Neural progenitor cell (in vitro differentiated cells): ENCODE results near the gene RREB1. TPM values are rescaled to one million over a fixed set of nuclear protein-coding genes. Genes with fewer than 3 reads are reported as not detected.

Experiments used
- DNase-seq: peaks from one replicate; pipeline ENCODE4 v3.0.0-alpha.2; 2016; ENCODE audit warnings: low spot score
- H2AFZ ChIP-seq: fragments of 200-600 bp; sonication (generic); replicated peaks from 2 replicates; pipeline ENCODE4 v1.6.1; 2016; ENCODE audit warnings: antibody characterized with exemption
- H3F3A ChIP-seq: fragments of 200-600 bp; sonication (generic); 2 replicates; pipeline ENCODE4 v1.6.1; 2016; ENCODE audit warnings: antibody characterized with exemption, low read depth
- H3K27ac ChIP-seq: fragments of 200-600 bp; sonication (generic); 2 replicates; pipeline ENCODE4 v1.5.1; 2016; ENCODE audit warnings: mild to moderate bottlenecking
- H3K27me3 ChIP-seq: fragments of 200-600 bp; sonication (generic); 2 replicates; pipeline ENCODE4 v1.6.1; 2016; ENCODE audit warnings: mild to moderate bottlenecking, moderate library complexity
- H3K36me3 ChIP-seq: fragments of 200-600 bp; sonication (generic); 2 replicates; pipeline ENCODE4 v1.5.1; 2016
- H3K4me1 ChIP-seq: fragments of 200-600 bp; sonication (generic); 2 replicates; pipeline ENCODE4 v1.6.1; 2016; ENCODE audit warnings: mixed run types
- H3K4me2 ChIP-seq: fragments of 200-600 bp; sonication (generic); 2 replicates; pipeline ENCODE4 v1.6.1; 2016
- H3K4me3 ChIP-seq: fragments of 200-600 bp; sonication (generic); 2 replicates; pipeline ENCODE4 v1.5.1; 2016
- H3K79me2 ChIP-seq: fragments of 200-600 bp; sonication (generic); 2 replicates; pipeline ENCODE4 v1.6.1; 2016; ENCODE audit warnings: low read depth
- H3K9ac ChIP-seq: fragments of 200-600 bp; sonication (generic); 2 replicates; pipeline ENCODE4 v1.6.1; 2016
- H3K9me3 ChIP-seq: fragments of 200-600 bp; sonication (generic); 2 replicates; pipeline ENCODE4 v1.5.1; 2016; ENCODE audit warnings: low read depth
- H4K20me1 ChIP-seq: fragments of 200-600 bp; sonication (generic); 2 replicates; pipeline ENCODE4 v1.6.1; 2016; ENCODE audit warnings: low read depth
- H3K27ac Mint-ChIP-seq: 3 replicates; pipeline ENCODE4 v1.8.0; 2021; ENCODE audit warnings: mixed read lengths
- H3K27me3 Mint-ChIP-seq: 2 replicates; pipeline ENCODE4 v1.8.0; 2022; ENCODE audit warnings: low read depth, mild to moderate bottlenecking, inconsistent platforms, moderate library complexity, mixed read lengths; ENCODE audit not compliant: insufficient read depth
- H3K36me3 Mint-ChIP-seq: 3 replicates; pipeline ENCODE4 v1.8.0; 2021; ENCODE audit warnings: mixed read lengths
- H3K4me1 Mint-ChIP-seq: 3 replicates; pipeline ENCODE4 v1.8.0; 2021; ENCODE audit warnings: mixed read lengths
- H3K4me3 Mint-ChIP-seq: 3 replicates; pipeline ENCODE4 v1.8.0; 2021; ENCODE audit warnings: mild to moderate bottlenecking, moderate library complexity, mixed read lengths
- H3K9me3 Mint-ChIP-seq: 3 replicates; pipeline ENCODE4 v1.8.0; 2020; ENCODE audit warnings: mixed read lengths
- EZH2 ChIP-seq: fragments of 200-600 bp; sonication (generic); IDR thresholded peaks from 2 replicates; pipeline ENCODE4 v1.6.1; 2017; ENCODE audit warnings: antibody characterized with exemption, mild to moderate bottlenecking, moderate library complexity
- EZH2phosphoT487 ChIP-seq: fragments of 200-600 bp; sonication (generic); IDR thresholded peaks from 2 replicates; pipeline ENCODE4 v1.6.1; 2017; ENCODE audit warnings: antibody characterized with exemption
- total RNA-seq: library from RNA; depleted of rRNA; stranded (reverse); fragments of >200 nt; gene quantifications from 2 replicates; pipeline ENCODE4 v1.2.3, GENCODE V29; 2015; ENCODE audit warnings: low replicate concordance
- TF ChIP-seq, protein P1 (sequence below): fragments of 200-600 bp; sonication (generic); IDR thresholded peaks from 2 replicates; pipeline ENCODE4 v1.5.1; 2017; ENCODE audit warnings: antibody characterized with exemption, mild to moderate bottlenecking

The RREB1 gene
- total RNA-seq, 1 donor from 2014 or later, result 12.1 TPM

DNA sequence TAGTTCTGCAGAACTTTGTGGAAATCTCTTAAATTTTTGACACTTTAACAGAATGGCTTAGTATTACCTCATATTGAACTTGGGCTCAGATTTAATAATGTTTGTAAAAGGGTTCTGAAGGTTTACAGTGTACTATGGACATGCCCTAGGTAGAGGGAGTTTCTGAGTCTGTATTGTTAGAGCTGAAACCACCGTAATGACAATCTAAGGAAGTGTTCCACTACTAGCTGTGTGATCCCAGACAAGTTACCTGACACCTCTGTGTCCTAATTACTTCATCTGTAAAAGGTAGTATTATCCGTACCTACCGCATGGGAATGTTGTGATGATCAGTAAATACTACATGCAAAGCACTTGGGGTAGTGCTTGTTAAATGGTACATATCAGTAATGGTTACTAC lies 86.9 kb downstream of the RREB1 start:
- H3K9me3 Mint-ChIP-seq, result no peaks in the 10 kb centered on the region
- H3K27ac Mint-ChIP-seq, result no peak overlapping the region
- no peaks in the 10 kb centered on the region for H4K20me1 ChIP-seq

DNA sequence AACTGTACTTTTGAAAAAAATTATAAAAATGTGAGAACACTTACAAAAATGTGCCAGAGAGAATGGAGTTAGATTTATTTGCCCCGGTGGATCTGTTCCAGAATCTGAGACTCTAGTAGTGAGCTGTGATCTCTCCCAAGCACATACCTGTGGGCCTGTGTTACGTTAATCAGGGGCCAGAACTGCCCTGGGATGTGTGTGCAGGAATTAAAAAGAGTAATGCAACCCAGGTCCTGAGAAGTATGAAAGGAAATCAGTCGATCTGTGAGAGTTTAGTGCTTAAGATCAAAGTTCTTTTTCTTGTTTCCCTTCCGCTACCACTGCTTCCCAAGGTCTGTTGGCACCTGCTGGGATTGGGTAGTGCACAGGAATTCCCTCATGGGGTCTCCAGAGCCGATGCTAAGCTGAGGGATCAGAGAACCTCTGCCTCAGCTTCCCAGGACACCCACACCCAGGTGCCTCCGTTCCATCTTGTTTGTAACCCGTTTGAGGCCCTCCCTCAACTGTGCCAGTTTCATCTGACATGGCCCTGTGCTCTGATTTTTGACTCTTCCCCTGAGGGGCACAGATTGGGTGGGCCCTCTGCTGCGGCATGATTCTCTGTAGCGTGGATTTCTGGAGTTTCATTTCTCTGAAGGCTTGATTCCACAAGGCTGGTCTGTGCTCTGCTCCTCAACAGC lies 87.7 kb downstream of the RREB1 start:
- H3K9me3 ChIP-seq, result no peaks in the 10 kb centered on the region
- Mint-ChIP-seq H3K4me1 (peaks cover 12% of the 10 kb centered on the region), H3K9me3 (no peaks in the 10 kb centered on the region), H3K36me3 (peaks cover 15% of the 10 kb centered on the region), H3K4me3 (no peak overlapping the region), H3K27me3 (peaks cover 5% of the 10 kb centered on the region), H3K27ac (no peak overlapping the region)
- H3K79me2 ChIP-seq, result no peaks in the 10 kb centered on the region
- H3K9ac ChIP-seq, result no peak overlapping the region
- H3K36me3 ChIP-seq, result no peaks in the 10 kb centered on the region
- no peaks in the 10 kb centered on the region for H3F3A ChIP-seq
- no peak overlapping the region for H3K27ac ChIP-seq
- H3K27me3 ChIP-seq, result no peaks in the 10 kb centered on the region
- no peaks in the 10 kb centered on the region for H4K20me1 ChIP-seq
- peak; percentile 28 for DNase-seq
- TF ChIP-seq, protein P1, sequence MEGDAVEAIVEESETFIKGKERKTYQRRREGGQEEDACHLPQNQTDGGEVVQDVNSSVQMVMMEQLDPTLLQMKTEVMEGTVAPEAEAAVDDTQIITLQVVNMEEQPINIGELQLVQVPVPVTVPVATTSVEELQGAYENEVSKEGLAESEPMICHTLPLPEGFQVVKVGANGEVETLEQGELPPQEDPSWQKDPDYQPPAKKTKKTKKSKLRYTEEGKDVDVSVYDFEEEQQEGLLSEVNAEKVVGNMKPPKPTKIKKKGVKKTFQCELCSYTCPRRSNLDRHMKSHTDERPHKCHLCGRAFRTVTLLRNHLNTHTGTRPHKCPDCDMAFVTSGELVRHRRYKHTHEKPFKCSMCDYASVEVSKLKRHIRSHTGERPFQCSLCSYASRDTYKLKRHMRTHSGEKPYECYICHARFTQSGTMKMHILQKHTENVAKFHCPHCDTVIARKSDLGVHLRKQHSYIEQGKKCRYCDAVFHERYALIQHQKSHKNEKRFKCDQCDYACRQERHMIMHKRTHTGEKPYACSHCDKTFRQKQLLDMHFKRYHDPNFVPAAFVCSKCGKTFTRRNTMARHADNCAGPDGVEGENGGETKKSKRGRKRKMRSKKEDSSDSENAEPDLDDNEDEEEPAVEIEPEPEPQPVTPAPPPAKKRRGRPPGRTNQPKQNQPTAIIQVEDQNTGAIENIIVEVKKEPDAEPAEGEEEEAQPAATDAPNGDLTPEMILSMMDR, result no peak
- TF ChIP-seq EZH2, result no peak
- no peak for TF ChIP-seq EZH2phosphoT487
- no peak overlapping the region for H2AFZ ChIP-seq
- H3K4me2 ChIP-seq, result peak overlapping the region; percentile 23
- peaks cover 9% of the 10 kb centered on the region for H3K4me1 ChIP-seq
- H3K4me3 ChIP-seq, result no peak overlapping the region

More for the DNA sequence above, 86.9 kb downstream of the RREB1 start:
- Mint-ChIP-seq H3K27me3 (peaks cover 4% of the 10 kb centered on the region), H3K36me3 (peaks cover 16% of the 10 kb centered on the region), H3K4me1 (peaks cover 12% of the 10 kb centered on the region), H3K4me3 (no peak overlapping the region)
- no peak overlapping the region for H3K9ac ChIP-seq
- H3K79me2 ChIP-seq, result no peaks in the 10 kb centered on the region
- no peak overlapping the region for H3K4me3 ChIP-seq
- H3K9me3 ChIP-seq, result no peaks in the 10 kb centered on the region
- H3F3A ChIP-seq, result no peaks in the 10 kb centered on the region
- TF ChIP-seq EZH2phosphoT487, result no peak
- TF ChIP-seq, protein P1, result no peak
- H3K27me3 ChIP-seq, result no peaks in the 10 kb centered on the region
- H3K4me2 ChIP-seq, result no peak overlapping the region
- DNase-seq, result no peak
- H3K36me3 ChIP-seq, result no peaks in the 10 kb centered on the region
- H3K27ac ChIP-seq, result no peak overlapping the region
- H2AFZ ChIP-seq, result no peak overlapping the region
- peaks cover 9% of the 10 kb centered on the region for H3K4me1 ChIP-seq

DNA sequence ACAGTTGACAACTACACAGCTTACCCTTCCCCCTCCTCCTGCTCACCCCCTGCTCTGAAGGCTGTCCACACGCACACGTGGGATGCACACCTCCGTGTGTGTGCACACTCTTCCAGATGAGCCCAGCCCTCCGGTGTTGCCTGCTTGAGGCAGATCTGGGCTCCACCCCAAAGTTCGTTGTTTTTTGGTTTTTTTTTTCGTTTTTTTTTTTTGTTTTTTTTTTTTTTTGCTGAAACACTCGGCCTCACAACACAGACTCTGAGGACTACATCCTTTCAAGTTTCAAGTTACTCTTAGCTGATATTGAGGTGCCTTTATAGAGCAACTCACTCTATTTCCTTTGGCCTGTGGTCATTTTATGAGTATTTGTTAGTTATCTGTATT lies 88.2 kb downstream of the RREB1 start:
- H3K9ac ChIP-seq, result no peak overlapping the region
- no peak overlapping the region for H3K4me3 Mint-ChIP-seq
- no peak overlapping the region for H3K4me3 ChIP-seq
- H2AFZ ChIP-seq, result no peak overlapping the region
- peaks cover 5% of the 10 kb centered on the region for H3K27me3 Mint-ChIP-seq
- H3K27me3 ChIP-seq, result no peaks in the 10 kb centered on the region
- H3K27ac Mint-ChIP-seq, result no peak overlapping the region
- H3K9me3 Mint-ChIP-seq, result no peaks in the 10 kb centered on the region
- peaks cover 12% of the 10 kb centered on the region for H3K4me1 Mint-ChIP-seq
- peaks cover 14% of the 10 kb centered on the region for H3K36me3 Mint-ChIP-seq
- no peaks in the 10 kb centered on the region for H3F3A ChIP-seq
- TF ChIP-seq, protein P1, result no peak
- TF ChIP-seq EZH2 (no peak), EZH2phosphoT487 (no peak)
- peaks cover 9% of the 10 kb centered on the region for H3K4me1 ChIP-seq
- no peaks in the 10 kb centered on the region for H4K20me1 ChIP-seq
- DNase-seq, result no peak
- H3K9me3 ChIP-seq, result no peaks in the 10 kb centered on the region
- no peaks in the 10 kb centered on the region for H3K36me3 ChIP-seq
- H3K27ac ChIP-seq, result no peak overlapping the region
- H3K79me2 ChIP-seq, result no peaks in the 10 kb centered on the region
- no peak overlapping the region for H3K4me2 ChIP-seq
